Airway epithelial cell (primary cell): ENCODE measurements around the gene POLE. TPM values are rescaled to one million over a fixed set of nuclear protein-coding genes. Genes with fewer than 3 reads are reported as not detected.

Source experiments
- total RNA-seq: library from RNA; depleted of rRNA; stranded (reverse); fragments of >200 nt; gene quantifications from 2 replicates; pipeline ENCODE4 v1.2.3, GENCODE V29; 2015

Gene POLE
- 14.0 and 24.3 TPM in 2 replicates for total RNA-seq

GRCh38 chr12:132687211-132688164 is at the start of gene POLE, which contains the start of gene PXMP2:
Gene POLE, minus strand, starts transcription at chr12:132687342. Its CDS starts 27 bp downstream, at chr12:132687315.
Gene PXMP2, plus strand, starts transcription at chr12:132687587. Its CDS starts 84 bp downstream, at chr12:132687671.

GRCh38 chr12:132710405-132711079 is 23.4 kb upstream of the POLE start, which contains the start of gene PGAM5:
Gene PGAM5, plus strand, starts transcription at chr12:132710842. Its CDS starts 35 bp downstream, at chr12:132710877.

GRCh38 chr12:132618683-132619043 is 68.5 kb downstream of the POLE start, which contains the start of gene P2RX2:
Gene P2RX2, plus strand, starts transcription at chr12:132618776. Its CDS starts 41 bp downstream, at chr12:132618817.

GRCh38 chr12:132610051-132610759 is 76.9 kb downstream of the POLE start, which contains the start of gene LRCOL1:
Gene LRCOL1, minus strand, starts transcription at chr12:132610582. Its CDS starts 4,331 bp downstream, at chr12:132606251.

Other genes starting within 250 kb of the POLE start
- gene FBRSL1, start 197.2 kb downstream of the POLE start, total RNA-seq, result 24.2 and 25.9 TPM in 2 replicates
- not detected in 2 replicates for gene LRCOL1, start 76.8 kb downstream of the POLE start, total RNA-seq
- not detected in 2 replicates for gene P2RX2, start 68.6 kb downstream of the POLE start, total RNA-seq
- gene PXMP2, start 245 bp upstream of the POLE start, total RNA-seq, result 22.6 and 33.3 TPM in 2 replicates
- gene PGAM5, start 23.5 kb upstream of the POLE start, total RNA-seq, result 44.0 and 54.2 TPM in 2 replicates
- gene ANKLE2, start 74.5 kb upstream of the POLE start, total RNA-seq, result 61.2 and 61.6 TPM in 2 replicates
- gene GOLGA3, start 141.5 kb upstream of the POLE start, total RNA-seq, result 38.1 and 43.3 TPM in 2 replicates
- 22.1 and 28.4 TPM in 2 replicates for gene CHFR, start 200.3 kb upstream of the POLE start, total RNA-seq